ENCODE results near the gene BCAS3.

DNA sequence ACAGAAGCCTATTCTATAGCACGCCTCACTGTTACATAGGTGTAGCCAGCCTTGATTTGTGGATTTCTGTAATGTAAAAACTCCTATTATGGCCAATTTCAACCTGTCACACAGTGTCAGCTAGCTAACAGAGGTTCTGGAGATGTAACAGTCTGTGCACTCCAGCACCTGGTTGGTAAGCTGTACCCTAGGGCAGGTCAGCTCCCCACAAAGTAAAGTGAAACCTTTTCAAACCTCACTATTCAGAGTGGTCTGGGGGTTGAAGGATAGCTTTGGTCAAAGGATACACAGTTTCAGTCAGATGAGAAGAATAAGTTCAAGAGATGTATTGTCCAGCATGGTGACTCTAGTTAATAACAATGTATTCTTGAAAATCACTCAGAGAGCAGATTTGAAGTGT is 693.5 kb downstream of the BCAS3 start:
- TF ChIP-seq, protein P1, sequence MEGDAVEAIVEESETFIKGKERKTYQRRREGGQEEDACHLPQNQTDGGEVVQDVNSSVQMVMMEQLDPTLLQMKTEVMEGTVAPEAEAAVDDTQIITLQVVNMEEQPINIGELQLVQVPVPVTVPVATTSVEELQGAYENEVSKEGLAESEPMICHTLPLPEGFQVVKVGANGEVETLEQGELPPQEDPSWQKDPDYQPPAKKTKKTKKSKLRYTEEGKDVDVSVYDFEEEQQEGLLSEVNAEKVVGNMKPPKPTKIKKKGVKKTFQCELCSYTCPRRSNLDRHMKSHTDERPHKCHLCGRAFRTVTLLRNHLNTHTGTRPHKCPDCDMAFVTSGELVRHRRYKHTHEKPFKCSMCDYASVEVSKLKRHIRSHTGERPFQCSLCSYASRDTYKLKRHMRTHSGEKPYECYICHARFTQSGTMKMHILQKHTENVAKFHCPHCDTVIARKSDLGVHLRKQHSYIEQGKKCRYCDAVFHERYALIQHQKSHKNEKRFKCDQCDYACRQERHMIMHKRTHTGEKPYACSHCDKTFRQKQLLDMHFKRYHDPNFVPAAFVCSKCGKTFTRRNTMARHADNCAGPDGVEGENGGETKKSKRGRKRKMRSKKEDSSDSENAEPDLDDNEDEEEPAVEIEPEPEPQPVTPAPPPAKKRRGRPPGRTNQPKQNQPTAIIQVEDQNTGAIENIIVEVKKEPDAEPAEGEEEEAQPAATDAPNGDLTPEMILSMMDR (IDR thresholded peaks at IDR 0.05; ENCODE audit: insufficient read depth, low read depth, low read length), result no peak
- TF ChIP-seq EZH2 (IDR thresholded peaks at IDR 0.05; ENCODE audit: insufficient read depth, low read length), result no peak
